DND-41 (cell line): ENCODE measurements around the gene GPR135.

Experiments used
- CTCF ChIP-seq: IDR thresholded peaks from 2 replicates; pipeline ENCODE4 v1.5.1; 2012; ENCODE audit warnings: borderline replicate concordance, low read length, moderate library complexity, mild to moderate bottlenecking; ENCODE audit not compliant: poor library complexity, severe bottlenecking; ENCODE audit errors: extremely low read depth
- EZH2 ChIP-seq: IDR thresholded peaks from 3 replicates; pipeline ENCODE4 v1.6.1; 2012; ENCODE audit warnings: borderline replicate concordance, low read depth, mild to moderate bottlenecking, moderate library complexity, low read length, inconsistent platforms; ENCODE audit not compliant: severe bottlenecking

GRCh38 chr14:59460378-59460777, 4.8 kb downstream of the GPR135 start:
- no peak for TF ChIP-seq CTCF
- TF ChIP-seq EZH2, result no peak
